ENCODE measurements around the gene SLC35F1. TPM values are rescaled to one million over a fixed set of nuclear protein-coding genes. Genes with fewer than 3 reads are reported as not detected.

SLC35F1 gene
- total and polyA plus RNA-seq, 10 of the 15 experiments (the other 5 are each of a cell fraction or from before 2014, with no cell fraction given): 0.01 TPM; not detected in 9

DNA sequence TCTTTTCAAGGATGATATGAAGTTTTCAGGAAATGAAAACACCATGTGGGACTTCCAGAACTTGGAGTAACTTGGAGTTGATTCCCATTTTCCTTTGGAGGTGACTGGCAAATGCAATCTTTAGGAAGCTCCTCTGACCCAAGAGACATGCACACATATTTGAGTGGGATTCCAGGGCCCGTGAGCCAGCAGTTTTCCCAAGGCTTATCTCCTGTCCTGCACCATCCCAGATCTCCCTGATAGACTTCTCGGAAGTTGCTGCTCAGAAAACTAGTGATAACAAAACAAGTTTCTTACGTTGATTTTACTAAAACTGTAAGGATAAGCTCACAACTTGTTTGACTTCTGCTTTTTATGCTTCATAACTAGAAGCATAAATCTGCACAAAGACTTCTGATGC is 25.6 kb downstream of the SLC35F1 start:
- in situ Hi-C loops (cut with MboI) (no loop called here), intact Hi-C loops (cut with micrococcal nuclease; ENCODE audit: unreplicated experiment) (no loop called here)
- no peak for TF ChIP-seq PBX3 (IDR thresholded peaks at IDR 0.05; ENCODE audit: insufficient replicate concordance, low read depth, low read length)
- TF ChIP-seq IRF3 (IDR thresholded peaks at IDR 0.05): no peak
- no peak for TF ChIP-seq POLR2A (IDR thresholded peaks at IDR 0.05; ENCODE audit: low read depth, low read length)
- TF ChIP-seq, protein P1, sequence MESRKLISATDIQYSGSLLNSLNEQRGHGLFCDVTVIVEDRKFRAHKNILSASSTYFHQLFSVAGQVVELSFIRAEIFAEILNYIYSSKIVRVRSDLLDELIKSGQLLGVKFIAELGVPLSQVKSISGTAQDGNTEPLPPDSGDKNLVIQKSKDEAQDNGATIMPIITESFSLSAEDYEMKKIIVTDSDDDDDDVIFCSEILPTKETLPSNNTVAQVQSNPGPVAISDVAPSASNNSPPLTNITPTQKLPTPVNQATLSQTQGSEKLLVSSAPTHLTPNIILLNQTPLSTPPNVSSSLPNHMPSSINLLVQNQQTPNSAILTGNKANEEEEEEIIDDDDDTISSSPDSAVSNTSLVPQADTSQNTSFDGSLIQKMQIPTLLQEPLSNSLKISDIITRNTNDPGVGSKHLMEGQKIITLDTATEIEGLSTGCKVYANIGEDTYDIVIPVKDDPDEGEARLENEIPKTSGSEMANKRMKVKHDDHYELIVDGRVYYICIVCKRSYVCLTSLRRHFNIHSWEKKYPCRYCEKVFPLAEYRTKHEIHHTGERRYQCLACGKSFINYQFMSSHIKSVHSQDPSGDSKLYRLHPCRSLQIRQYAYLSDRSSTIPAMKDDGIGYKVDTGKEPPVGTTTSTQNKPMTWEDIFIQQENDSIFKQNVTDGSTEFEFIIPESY (IDR thresholded peaks at IDR 0.05): no peak
- no peak for TF ChIP-seq BCLAF1 (IDR thresholded peaks at IDR 0.05)
- no peak for TF ChIP-seq SIX5 (IDR thresholded peaks at IDR 0.05; ENCODE audit: low read depth, low read length, severe bottlenecking)
- no peak for TF ChIP-seq IKZF1 (conservative IDR thresholded peaks at IDR 0.05)
- no peak for TF ChIP-seq SRF (IDR thresholded peaks at IDR 0.05; ENCODE audit: low read depth in 2 of 2, low read length in 2 of 2)
- no peak for TF ChIP-seq TCF3 (IDR thresholded peaks at IDR 0.05; ENCODE audit: borderline replicate concordance, insufficient read depth, low read depth, low read length)
- no peak for TF ChIP-seq MEF2B (IDR thresholded peaks at IDR 0.05; ENCODE audit: partially characterized antibody, poor library complexity, severe bottlenecking)
- no peak for TF ChIP-seq ZNF622 (IDR thresholded peaks at IDR 0.05)
- no peak for TF ChIP-seq EED (IDR thresholded peaks at IDR 0.05; ENCODE audit: low read depth)
- TF ChIP-seq RAD21 (IDR thresholded peaks at IDR 0.05; ENCODE audit: insufficient read depth, low read depth, low read length): no peak
- TF ChIP-seq MTA2 (IDR thresholded peaks at IDR 0.05; ENCODE audit: low read depth): no peak
- H4K20me1 ChIP-seq (ENCODE audit: control insufficient read depth, insufficient read depth): no peaks in the 10 kb centered on the region
- no peak overlapping the region for H3K27ac ChIP-seq (ENCODE audit: control insufficient read depth, insufficient read depth)
- no peaks in the 10 kb centered on the region for H3K79me2 ChIP-seq (ENCODE audit: control insufficient read depth, insufficient read depth, low read length)
- no TSS peak for BruUV-seq (replicated peaks)
- no peak overlapping the region for H3K4me2 ChIP-seq (ENCODE audit: control insufficient read depth, insufficient read depth)
- ChIA-PET RAD21 (ENCODE audit: unreplicated experiment) (no interaction called here), POLR2A (no interaction called here), CTCF (no interaction called here), SMC1A (ENCODE audit: uncharacterized antibody, unreplicated experiment) (no interaction called here)
- ATAC-seq (no peak), DNase-seq (ENCODE audit: low read depth, low spot score) (no peak), FAIRE-seq (no peak)
- no peaks in the 10 kb centered on the region for H3K27me3 ChIP-seq (replicated peaks in 1 of 2; ENCODE audit: control insufficient read depth in 2 of 2, insufficient read depth in 2 of 2, low read length in 1 of 2)
- no peaks in the 10 kb centered on the region for H3K36me3 ChIP-seq (ENCODE audit: control insufficient read depth in 2 of 2, insufficient read depth in 2 of 2, low read length in 1 of 2)
- H2AFZ ChIP-seq (ENCODE audit: control insufficient read depth, low read depth, low read length): no peak overlapping the region
- no peak overlapping the region for H3K9ac ChIP-seq (ENCODE audit: control insufficient read depth, insufficient read depth, low read length)
- no peak overlapping the region for H3K4me3 ChIP-seq
- H3K9me3 ChIP-seq (replicated peaks; ENCODE audit: control insufficient read depth, insufficient read depth, low read length): peaks cover 4% of the 10 kb centered on the region; the same call in 2 of the 3 replicates
- no peaks in the 10 kb centered on the region for H3K4me1 ChIP-seq (ENCODE audit: control insufficient read depth, insufficient read depth, low read length)
- 21% methylated on average over 3 of the region's 3 CpGs for WGBS (ENCODE audit: insufficient coverage, insufficient replicate concordance, low lambda C conversion rate, missing lambda C conversion rate)
